ENCODE data around the gene FOXM1. TPM values are rescaled to one million over a fixed set of nuclear protein-coding genes. Genes with fewer than 3 reads are reported as not detected.

FOXM1 gene
- total and polyA plus RNA-seq, 2 of the 13 experiments (the other 11 are each of a cell fraction or from before 2014, with no cell fraction given), result 17.1 to 25.9 TPM

DNA sequence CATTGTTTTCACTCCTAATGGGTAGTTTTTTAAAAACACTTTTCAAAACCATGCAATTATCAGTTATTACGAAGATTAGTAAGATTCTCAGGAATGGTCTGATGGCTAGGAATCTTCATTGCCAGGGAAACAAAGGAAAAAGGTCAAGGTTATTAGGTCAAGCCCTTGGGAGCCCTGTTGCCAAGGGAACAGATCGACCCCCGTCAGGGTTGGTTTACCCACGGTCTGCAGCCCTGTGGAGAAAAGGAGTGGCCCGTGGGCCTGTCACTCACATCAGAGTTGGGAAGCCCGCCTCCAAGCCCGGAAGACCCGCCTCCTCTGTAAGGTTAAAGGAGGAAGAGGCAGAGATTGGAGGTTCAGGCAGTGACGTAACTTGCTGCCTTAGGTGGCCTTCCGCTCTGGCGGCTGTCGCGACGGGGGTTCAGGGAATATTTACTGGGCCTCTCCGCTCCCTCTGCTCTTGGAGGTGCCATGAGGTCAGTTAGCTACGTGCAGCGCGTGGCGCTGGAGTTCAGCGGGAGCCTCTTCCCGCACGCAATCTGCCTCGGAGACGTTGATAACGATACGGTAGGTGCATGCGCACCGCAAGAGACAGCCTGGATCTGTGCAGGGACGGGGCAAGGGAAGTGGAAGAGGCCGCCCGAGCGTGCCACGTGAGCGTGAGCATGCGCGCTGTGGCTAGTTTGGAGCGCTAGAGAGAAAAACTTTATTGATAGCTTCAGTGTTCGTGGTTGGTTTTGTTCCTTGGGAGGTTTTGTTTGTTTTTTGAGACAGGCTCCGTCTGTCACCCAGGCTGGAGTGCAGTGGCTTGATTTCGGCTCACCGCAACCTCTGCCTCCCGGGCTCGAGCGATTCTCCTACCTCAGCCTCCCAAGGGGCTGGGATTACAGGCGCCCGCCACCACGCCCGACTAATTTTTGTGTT lies 64.4 kb downstream of the FOXM1 start, which contains the start of gene ITFG2 (continued):
- TF ChIP-seq, protein P1, sequence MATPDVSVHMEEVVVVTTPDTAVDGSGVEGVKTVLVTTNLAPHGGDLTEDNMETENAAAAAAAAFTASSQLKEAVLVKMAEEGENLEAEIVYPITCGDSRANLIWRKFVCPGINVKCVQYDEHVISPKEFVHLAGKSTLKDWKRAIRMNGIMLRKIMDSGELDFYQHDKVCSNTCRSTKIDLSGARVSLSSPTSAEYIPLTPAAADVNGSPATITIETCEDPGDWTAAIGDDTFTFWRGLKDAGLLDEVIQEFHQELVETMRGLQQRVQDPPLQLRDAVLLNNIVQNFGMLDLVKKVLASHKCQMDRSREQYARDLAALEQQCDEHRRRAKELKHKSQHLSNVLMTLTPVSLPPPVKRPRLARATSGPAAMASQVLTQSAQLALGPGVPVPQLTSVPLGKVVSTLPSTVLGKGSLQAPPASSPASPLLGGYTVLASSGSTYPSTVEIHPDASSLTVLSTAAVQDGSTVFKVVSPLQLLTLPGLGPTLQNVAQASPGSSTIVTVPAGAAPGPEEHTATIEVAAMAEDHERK (CRISPR knock-in tag; IDR thresholded peaks at IDR 0.05; ENCODE audit: low read depth), result peak; percentile 86
- TF ChIP-seq, protein P2, sequence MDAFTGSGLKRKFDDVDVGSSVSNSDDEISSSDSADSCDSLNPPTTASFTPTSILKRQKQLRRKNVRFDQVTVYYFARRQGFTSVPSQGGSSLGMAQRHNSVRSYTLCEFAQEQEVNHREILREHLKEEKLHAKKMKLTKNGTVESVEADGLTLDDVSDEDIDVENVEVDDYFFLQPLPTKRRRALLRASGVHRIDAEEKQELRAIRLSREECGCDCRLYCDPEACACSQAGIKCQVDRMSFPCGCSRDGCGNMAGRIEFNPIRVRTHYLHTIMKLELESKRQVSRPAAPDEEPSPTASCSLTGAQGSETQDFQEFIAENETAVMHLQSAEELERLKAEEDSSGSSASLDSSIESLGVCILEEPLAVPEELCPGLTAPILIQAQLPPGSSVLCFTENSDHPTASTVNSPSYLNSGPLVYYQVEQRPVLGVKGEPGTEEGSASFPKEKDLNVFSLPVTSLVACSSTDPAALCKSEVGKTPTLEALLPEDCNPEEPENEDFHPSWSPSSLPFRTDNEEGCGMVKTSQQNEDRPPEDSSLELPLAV (CRISPR knock-in tag; conservative IDR thresholded peaks at IDR 0.05; ENCODE audit: low read depth), result no peak
- TF ChIP-seq, protein P3, sequence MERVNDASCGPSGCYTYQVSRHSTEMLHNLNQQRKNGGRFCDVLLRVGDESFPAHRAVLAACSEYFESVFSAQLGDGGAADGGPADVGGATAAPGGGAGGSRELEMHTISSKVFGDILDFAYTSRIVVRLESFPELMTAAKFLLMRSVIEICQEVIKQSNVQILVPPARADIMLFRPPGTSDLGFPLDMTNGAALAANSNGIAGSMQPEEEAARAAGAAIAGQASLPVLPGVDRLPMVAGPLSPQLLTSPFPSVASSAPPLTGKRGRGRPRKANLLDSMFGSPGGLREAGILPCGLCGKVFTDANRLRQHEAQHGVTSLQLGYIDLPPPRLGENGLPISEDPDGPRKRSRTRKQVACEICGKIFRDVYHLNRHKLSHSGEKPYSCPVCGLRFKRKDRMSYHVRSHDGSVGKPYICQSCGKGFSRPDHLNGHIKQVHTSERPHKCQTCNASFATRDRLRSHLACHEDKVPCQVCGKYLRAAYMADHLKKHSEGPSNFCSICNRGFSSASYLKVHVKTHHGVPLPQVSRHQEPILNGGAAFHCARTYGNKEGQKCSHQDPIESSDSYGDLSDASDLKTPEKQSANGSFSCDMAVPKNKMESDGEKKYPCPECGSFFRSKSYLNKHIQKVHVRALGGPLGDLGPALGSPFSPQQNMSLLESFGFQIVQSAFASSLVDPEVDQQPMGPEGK (CRISPR knock-in tag; IDR thresholded peaks at IDR 0.05), result peak; percentile 51; the same call in 1 of the 2 replicates
- TF ChIP-seq TBX3 (IDR thresholded peaks at IDR 0.05; ENCODE audit: borderline replicate concordance), result peak; percentile 77
- TF ChIP-seq ZNF496 (CRISPR knock-in tag; IDR thresholded peaks at IDR 0.05; ENCODE audit: insufficient replicate concordance), result no peak
- TF ChIP-seq PRMT3 (CRISPR knock-in tag; IDR thresholded peaks at IDR 0.05; ENCODE audit: borderline replicate concordance, low read depth), result 0 out of 2 replicates have a peak, but pooled peaks have one; percentile 68
- TF ChIP-seq ZBTB42 (CRISPR knock-in tag; IDR thresholded peaks at IDR 0.05), result peak; percentile 68; the same call in 1 of the 2 replicates
- no peak for TF ChIP-seq ZNF451 (CRISPR knock-in tag; IDR thresholded peaks at IDR 0.05)
- TF ChIP-seq NR1H2 (CRISPR knock-in tag; IDR thresholded peaks at IDR 0.05; ENCODE audit: borderline replicate concordance, low read depth), result no peak
- 0 out of 2 replicates have a peak, but pooled peaks have one; percentile 34 for TF ChIP-seq ZMAT3 (CRISPR knock-in tag; conservative IDR thresholded peaks at IDR 0.05)
- peak; percentile 93 for TF ChIP-seq ZNF274 (CRISPR knock-in tag; IDR thresholded peaks at IDR 0.05)
- peak; percentile 90 for TF ChIP-seq NFYC (CRISPR knock-in tag; IDR thresholded peaks at IDR 0.05)
- TF ChIP-seq HOXA5 (CRISPR knock-in tag; IDR thresholded peaks at IDR 0.05), result peak; percentile 95
- TF ChIP-seq, protein P4, sequence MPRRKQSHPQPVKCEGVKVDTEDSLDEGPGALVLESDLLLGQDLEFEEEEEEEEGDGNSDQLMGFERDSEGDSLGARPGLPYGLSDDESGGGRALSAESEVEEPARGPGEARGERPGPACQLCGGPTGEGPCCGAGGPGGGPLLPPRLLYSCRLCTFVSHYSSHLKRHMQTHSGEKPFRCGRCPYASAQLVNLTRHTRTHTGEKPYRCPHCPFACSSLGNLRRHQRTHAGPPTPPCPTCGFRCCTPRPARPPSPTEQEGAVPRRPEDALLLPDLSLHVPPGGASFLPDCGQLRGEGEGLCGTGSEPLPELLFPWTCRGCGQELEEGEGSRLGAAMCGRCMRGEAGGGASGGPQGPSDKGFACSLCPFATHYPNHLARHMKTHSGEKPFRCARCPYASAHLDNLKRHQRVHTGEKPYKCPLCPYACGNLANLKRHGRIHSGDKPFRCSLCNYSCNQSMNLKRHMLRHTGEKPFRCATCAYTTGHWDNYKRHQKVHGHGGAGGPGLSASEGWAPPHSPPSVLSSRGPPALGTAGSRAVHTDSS (CRISPR knock-in tag; conservative IDR thresholded peaks at IDR 0.05), result no peak
- peak; percentile 93 for TF ChIP-seq RFXAP (CRISPR knock-in tag; IDR thresholded peaks at IDR 0.05; ENCODE audit: borderline replicate concordance)
- TF ChIP-seq, protein P5, sequence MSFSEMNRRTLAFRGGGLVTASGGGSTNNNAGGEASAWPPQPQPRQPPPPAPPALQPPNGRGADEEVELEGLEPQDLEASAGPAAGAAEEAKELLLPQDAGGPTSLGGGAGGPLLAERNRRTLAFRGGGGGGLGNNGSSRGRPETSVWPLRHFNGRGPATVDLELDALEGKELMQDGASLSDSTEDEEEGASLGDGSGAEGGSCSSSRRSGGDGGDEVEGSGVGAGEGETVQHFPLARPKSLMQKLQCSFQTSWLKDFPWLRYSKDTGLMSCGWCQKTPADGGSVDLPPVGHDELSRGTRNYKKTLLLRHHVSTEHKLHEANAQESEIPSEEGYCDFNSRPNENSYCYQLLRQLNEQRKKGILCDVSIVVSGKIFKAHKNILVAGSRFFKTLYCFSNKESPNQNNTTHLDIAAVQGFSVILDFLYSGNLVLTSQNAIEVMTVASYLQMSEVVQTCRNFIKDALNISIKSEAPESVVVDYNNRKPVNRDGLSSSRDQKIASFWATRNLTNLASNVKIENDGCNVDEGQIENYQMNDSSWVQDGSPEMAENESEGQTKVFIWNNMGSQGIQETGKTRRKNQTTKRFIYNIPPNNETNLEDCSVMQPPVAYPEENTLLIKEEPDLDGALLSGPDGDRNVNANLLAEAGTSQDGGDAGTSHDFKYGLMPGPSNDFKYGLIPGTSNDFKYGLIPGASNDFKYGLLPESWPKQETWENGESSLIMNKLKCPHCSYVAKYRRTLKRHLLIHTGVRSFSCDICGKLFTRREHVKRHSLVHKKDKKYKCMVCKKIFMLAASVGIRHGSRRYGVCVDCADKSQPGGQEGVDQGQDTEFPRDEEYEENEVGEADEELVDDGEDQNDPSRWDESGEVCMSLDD (CRISPR knock-in tag; IDR thresholded peaks at IDR 0.05; ENCODE audit: borderline replicate concordance), result peak; percentile 81; the same call in 1 of the 2 replicates
- TF ChIP-seq, protein P6, sequence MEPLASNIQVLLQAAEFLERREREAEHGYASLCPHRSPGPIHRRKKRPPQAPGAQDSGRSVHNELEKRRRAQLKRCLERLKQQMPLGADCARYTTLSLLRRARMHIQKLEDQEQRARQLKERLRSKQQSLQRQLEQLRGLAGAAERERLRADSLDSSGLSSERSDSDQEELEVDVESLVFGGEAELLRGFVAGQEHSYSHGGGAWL (CRISPR knock-in tag; IDR thresholded peaks at IDR 0.05), result peak; percentile 58; the same call in 1 of the 2 replicates
